CMK (cell line): ENCODE data around the gene PPP1R18.
"Not testable (repeated sequence)": the region's sequence is repeated elsewhere in the genome, so short reads cannot be mapped to it uniquely, and the experiment has no call there.

Experiments
- DNase-seq: peaks from one replicate; pipeline ENCODE4 v3.0.0-alpha.2; 2010; ENCODE audit warnings: low read depth

Gene PPP1R18

DNA sequence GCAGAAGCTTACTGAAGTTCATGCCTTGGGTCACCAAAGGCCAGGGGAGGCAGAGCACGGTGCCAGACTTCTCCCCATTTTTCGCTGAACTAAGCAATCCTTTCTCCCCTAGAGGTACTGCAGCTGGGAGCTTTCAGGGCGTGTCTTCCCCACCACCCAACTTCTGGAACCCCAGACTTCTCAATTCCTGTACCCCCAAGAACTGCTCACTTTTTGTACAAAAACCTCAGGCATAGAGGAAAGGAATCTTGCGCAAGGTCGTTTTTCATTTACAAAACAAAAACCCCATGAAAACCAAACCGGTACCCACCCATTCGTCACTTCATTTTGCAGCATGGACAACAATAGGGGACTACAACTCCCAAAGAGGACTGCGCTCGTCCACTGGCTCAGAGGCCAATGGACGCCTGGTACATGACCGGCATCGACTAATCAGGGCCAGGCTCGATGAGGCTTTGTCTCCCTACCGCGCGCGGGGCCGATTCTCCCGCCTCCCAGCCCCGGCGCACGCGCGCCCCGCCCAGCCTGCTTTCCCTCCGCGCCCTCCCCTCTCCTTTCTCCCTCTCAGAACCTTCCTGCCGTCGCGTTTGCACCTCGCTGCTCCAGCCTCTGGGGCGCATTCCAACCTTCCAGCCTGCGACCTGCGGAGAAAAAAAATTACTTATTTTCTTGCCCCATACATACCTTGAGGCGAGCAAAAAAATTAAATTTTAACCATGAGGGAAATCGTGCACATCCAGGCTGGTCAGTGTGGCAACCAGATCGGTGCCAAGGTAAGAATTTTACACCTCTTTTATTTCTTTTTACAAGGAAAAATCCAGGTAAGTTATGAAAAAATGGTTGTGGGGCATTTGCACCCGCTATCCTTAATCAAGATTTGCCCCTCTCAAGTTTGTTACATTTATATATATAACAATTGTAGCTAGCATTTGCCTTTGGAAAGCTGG, 33.6 kb upstream of the PPP1R18 start, which contains the start of gene TUBB:
TSS of gene TUBB (plus strand) at position 562 of the 947 bp plus-strand sequence. CDS start at position 717, 155 bp downstream.
- peak; percentile 94 for DNase-seq

GRCh38 chr6:30719356-30719755, 32.9 kb upstream of the PPP1R18 start:
- DNase-seq, result no peak

DNA sequence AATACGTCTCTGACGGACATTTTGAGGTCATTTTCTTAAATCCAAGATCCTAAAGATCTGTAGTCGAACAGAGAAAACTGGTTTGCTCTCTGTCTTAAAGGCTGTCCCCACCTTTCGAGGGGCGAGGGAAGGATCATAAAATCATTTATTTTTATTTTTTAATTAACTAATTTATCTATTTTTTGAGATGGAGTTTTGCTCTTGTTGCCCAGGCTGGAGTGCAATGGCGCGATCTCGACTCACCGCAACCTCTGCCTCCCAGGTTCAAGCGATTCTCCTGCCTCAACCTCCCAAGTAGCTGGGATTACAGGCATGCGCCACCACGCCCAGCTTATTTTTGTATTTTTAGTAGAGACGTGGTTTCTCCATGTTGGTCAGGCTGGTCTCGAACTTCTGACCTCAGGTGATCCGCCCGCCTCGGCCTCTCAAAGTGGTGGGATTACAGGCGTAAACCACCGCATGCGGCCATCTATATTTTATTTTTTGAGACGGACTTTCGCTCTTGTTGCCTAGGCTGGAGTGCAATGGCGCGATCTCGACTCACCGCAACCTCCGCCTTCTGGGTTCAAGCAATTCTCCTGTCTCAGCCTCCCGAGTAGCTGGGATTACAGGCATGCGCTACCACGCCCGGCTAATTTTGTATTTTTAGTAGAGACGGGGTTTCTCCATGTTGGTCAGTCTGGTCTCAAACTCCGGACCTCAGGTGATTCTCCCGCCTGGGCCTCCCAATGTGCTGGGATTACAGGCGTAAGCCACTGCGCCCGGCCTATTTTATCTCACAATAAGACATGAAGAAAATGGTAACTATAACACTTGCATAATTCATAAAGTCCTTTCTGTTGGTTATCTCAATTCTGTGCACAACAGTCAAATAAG, 31.6 kb upstream of the PPP1R18 start:
- DNase-seq, result not testable (repeated sequence)

GRCh38 chr6:30717129-30717844, 30.8 kb upstream of the PPP1R18 start, which contains the start of gene MDC1:
TSS of gene MDC1 (minus strand) at chr6:30717281. CDS start at chr6:30715175, 2,106 bp downstream.
- peak; percentile 99 for DNase-seq

DNA sequence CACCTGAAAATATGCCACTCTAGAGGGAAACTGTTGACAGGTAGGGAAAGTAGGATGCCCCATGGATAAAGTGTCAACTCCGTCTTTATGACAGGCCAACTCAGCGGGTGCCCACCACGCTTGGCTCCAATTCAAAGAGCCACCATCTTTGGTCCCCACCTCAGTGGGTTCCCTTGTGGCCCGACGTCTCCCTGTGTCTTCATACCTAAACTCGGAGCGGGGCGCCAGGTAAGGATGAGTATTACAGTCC, 30.4 kb upstream of the PPP1R18 start:
- no peak for DNase-seq

DNA sequence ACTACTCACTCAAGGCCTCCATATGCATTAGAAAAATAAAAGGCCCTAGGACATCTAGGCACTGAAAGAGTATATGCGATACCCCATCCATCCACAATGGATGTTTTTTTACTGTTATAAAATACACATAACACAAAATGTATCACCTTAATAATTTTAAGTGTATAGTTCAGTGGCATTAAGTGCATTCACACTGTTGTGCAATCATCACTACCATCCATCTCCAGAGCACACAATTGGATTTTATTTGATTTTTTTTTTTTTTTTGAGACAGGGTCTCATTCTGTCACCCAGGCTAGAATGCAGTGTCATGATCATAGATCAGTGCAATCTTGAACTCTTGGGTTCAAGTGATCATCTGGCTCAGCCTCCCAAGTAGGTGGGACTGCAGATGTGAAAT, 27.8 kb upstream of the PPP1R18 start:
- DNase-seq, result no peak

GRCh38 chr6:30712441-30712945, 26.0 kb upstream of the PPP1R18 start:
- no peak for DNase-seq

DNA sequence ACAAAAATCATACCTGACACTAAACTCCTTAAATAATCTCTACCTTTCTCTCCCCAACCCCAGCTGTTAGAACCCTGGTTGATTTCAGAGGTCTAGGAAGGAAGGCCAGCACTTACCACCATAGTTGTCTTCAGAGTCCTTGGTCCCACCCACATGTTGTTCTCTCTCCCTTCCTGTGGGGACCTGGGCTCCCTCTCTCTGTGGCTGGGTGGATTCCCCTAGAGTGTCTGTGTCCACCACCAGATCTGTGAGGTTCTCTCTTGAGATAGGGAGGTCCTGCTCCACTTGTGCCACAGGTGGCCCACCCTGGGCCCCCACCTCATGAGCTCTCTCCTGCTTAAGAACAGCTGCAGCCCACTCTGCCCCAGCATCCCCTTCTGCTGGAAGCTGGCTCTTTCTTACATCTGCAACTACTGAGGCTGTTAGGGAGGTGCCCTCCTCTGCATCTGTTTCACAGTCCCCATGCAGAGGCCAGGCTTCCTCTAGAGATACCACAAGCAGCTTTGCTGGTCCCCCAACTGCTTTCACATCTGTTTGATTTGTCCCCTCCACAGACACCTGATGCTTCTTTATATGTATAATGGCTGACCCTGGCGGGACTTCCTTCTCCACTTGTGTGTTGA, 25.4 kb upstream of the PPP1R18 start:
- DNase-seq, result no peak

GRCh38 chr6:30709101-30709868, 22.8 kb upstream of the PPP1R18 start:
- no peak for DNase-seq

DNA sequence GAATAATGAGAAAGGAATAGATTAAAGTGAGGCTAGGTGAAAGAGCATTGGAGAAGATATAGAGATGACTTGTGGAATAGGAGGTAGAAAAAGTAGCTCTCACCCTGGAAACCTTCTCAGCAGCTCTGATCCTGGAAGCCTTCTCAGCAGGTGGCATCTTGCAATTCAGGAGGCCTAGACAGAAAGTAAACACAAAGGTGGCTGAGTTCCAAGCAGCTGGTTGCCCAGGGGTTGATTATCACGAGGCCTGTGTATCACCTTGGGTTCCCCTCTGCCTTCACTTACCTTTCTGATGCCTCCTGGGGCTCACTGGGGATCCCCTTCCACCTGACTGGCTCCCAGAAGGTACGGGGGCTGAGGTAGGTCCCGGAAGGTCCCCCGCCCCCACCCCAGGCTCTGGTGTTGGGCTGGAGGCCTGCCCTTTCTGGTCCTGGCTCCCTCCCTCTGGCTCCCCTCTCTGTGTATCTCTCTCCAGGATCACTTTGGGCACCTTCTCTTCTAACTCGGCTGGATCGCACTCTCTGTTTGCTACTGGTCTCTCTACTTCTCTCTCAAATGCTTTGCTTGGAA, 20.9 kb upstream of the PPP1R18 start:
- no peak for DNase-seq

GRCh38 chr6:30705620-30706019, 19.2 kb upstream of the PPP1R18 start:
- no peak for DNase-seq

GRCh38 chr6:30703821-30704220, 17.4 kb upstream of the PPP1R18 start:
- no peak for DNase-seq

- DNase-seq, result no peak
Measured at GRCh38 chr6:30703011-30703410, 16.6 kb upstream of the PPP1R18 start.

GRCh38 chr6:30700340-30700739, 13.9 kb upstream of the PPP1R18 start:
- DNase-seq, result no peak

DNA sequence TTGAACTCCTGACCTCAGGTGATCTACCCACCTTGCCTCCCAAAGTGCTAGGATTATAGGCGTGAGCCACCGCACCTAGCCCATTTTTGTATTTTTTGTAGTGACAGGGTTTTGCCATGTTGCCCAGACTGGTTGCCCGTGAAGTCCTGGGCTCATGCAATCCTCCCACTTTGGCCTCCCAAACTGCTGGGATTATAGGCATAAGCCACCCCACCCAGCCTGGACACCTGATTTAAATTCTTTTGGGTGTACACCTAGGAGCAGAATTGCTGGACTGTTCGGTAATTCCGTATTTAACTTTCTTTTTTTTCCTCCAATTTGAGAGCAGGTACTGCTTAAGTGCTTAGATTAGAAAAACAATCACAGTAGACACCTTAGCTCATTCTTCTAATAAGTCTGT, 10.0 kb upstream of the PPP1R18 start:
- DNase-seq, result no peak

- DNase-seq, result no peak
Measured at GRCh38 chr6:30691208-30691847, 4.9 kb upstream of the PPP1R18 start.

DNA sequence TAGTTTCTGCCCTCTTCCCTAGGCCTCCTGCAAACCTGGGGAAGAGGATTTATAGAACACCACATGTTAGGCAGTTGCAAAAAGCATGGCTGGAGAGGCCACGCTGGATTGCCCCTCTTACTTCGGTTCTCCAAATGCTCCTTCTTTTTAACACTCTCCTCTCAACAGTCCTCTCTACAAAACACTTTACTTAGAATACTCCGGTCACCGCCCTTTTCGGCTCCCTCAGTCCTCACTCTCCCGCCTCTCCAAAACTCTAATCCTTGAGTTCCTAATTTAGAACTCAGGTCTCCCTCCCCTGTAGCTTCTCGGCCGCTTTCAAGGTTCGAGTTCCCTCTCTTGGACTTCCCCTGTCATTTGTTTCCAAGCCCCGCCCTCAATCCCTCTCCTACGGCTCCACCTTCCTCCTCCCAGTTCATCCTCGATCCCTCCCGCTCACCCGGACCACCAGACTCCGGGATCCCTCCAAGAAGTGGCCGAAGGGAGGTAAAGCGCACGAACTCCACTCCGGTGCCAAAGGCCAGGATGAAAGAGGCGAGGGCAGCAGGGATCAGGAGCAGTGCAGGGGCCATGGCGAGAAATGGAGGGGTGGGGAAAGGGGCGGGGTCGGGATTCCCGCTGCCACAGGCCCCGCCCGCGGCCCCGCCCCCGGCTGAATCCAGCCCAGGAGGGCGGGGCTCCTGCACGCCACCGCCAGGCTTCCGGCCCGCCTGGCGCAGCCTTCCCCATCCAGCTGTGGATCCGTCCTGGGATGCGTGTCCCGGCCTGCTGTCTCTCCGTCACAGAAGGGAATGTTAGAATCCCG, 4.2 kb upstream of the PPP1R18 start, which contains the start of gene NRM:
TSS of gene NRM (minus strand) at position 582 of the 805 bp plus-strand sequence. CDS start at position 572, 10 bp downstream.
- peak; percentile 85 for DNase-seq

DNA sequence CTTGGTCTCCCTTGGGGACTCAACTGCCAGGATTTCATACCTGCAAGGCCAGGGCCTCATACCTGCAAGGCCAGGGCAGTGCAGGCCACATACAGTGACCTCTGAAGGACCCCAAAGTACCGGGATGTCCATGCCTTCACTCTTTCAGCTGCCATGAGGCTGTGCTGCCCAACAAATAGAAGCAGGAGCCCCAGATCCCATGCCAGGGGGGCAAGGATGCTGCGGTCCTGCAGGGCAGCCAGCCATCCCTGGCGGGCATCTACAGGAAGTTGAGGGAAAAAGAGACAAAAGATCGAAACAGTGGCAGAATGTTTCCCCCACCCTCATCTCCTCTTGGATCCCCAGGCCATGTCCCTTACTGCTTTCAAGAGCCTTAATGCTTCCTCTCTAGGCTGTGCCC, 3.5 kb upstream of the PPP1R18 start:
- no peak for DNase-seq
